ENCODE data around the gene PRR33.
A peak's percentile ranks its signal among the peaks of the same experiment; 100 is the strongest.

Gene PRR33

DNA sequence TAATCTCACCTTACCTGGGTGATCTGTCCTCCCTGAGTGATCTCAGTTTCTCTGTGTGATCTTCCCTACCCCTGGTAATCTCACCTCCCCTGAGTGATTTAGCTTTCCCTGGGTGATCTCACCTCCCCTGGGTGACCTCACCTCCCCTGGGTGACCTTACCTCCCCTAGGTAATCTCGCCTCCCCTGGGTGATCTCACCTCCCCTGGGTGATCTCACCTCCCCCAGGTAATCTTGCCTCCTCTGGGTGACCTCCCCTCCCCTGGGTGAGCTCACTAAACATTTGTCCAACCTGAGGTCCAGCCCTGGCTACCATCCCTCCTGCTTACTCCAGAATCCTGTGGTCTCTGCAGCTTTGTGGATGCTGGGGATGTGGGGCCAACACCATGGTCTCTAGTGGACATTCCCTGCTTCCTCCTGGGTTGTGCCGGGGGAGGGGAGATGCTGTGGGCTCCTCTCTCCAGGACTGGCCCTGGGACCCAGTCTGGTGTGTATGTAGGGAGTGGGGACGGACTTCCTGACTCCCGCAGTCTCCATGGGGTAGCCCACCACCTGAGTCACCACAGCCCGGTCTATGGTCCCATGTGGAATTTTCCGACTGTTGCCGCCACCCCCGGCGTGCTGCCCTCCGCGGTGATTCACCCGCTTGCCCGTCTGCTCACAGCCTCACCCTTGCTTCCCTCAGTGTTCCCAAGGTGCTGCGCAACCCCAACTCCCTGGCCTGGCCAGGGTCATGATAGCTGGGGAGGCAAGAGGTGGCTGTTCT, 28.9 kb downstream of the PRR33 start:
- no peak for DNase-seq (ENCODE audit: low spot score)

DNA sequence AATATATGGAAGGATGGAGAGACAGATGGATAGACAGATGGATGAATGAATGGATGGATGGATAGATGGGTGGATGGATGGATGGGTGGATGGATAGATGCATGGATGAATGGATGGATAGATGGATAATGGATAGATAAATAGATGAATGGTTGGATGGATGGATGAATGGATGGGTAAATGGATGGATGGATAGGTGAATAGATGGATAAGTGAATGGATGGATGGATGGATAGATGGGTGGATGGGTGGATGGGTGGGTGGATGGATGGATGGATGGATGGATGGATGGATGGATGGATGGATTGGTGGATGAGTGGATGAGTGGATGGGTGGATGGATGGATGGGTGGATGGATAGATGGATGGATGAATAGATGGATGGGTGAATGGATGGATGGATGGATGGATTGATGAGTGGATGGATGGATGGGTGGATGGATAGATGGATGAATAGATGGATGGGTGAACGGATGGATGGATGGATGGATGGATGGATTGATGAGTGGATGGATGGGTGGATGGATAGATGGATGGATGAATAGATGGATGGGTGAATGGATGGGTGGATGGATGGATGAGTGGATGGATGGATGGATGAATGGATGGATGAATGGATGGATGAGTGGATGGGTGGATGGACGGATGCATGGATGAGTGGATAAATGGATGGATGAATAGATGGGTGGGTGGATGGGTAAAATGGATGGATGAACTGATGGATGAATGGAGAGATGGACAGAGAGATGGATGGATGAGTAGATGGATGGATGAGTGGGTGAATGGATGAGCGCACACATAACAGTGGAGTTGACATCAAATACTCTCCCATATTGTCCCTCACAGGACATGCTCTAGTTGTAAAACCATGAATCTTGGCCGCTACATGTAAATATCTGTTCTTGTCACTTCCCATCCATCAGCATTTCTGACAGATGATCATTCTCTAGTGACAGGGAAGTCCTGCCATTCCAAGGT, 30.0 kb downstream of the PRR33 start:
- DNase-seq (ENCODE audit: low spot score), result no peak

DNA sequence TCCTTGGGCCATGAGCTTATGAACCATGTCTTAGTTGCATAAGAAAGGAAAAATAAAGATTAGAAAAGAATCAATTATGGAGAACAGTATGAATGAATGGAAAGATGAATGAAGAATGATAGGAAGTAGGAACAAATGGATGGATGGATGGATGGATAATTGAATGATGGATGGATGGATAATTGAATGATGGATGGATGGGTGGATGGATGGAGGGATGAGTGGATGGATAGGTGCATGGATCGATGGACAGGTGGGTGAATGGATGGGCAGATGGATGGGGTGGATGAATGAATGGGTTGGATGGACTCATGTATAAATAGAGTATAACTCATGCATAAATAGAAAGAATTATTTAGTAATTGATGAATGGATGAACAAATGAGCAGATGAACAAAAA, 31.6 kb downstream of the PRR33 start:
- DNase-seq (ENCODE audit: low spot score), result no peak

DNA sequence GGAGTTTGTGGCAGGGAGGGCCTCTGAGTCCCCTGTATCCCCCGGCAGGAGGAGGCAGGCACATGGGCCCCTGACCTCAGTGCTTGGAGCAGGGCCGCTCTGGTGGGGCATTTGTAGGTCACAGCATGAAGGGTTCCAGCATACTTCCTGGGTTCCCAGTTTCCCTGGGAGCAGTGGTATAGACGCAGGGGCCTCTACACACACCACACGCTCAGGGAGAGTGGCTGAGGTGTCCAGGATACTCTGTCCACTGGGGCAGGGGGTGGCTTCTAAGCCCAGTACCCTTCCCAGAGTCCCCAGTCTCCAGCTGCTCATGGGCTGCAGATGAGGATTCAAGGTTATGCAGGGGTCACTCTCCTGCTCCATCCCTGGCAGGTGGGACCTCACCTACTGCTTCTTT, 32.7 kb downstream of the PRR33 start:
- DNase-seq (ENCODE audit: low spot score), result no peak

DNA sequence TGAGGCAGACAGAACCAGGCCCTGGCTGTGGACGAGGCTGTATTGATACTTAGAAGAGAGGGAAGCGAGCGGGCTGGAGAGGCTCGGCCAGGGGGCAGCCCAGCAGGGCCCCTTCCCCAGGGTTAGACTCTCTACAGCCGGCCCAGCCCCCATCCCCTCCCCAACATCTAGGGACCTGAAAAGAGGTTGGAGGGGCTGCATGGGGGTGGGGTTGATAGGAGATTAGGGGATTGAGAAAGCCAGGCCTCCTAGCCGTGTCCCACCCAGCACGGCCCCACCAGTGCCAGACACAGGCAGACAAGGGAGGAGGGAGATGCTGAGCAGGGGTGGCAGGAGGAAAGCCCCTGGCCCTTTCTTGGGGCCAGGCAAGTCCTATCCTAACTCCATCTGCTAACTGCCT, 33.1 kb downstream of the PRR33 start:
- DNase-seq (ENCODE audit: low spot score), result no peak

DNA sequence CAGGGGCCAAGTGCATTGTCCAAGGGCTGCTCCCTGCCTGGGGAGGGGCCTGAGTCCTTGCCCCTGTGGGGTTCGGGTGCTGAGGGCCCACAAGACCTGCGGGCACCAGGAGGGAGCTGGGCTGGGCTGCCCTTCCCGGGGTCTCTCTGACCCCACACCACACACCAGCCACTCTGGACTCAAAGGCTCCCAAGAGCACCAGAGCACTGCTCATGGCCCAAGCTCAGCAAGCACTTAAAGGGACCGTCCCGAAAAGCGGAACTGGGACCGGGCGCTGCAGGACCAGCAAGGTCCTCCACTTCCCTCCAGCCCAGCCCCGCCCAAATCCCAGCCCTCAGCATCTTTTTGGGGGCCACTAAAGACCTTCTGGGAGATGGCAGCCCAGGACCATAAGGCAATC, 33.5 kb downstream of the PRR33 start:
- DNase-seq (ENCODE audit: low spot score), result no peak

DNA sequence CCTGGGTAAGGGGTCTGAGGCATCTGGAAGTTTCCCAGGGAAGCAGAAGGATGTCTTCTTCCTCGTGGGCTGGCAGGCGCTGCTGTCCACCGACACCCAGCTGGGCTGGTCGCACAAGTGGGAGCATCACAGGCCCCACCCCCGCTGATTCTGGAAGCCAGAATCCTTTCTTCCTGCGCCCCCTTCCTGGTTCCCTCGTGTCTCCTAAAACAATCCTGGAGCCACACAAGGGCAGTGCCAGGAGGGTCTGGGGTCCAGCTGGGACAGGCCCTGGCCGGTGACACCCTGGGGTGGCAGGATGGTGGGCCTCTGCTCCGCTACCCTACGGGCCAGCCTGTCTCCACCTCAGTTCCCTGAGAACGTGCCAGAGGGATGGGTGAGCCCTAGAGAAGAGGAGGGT, 34.6 kb downstream of the PRR33 start:
- no peak for DNase-seq (ENCODE audit: low spot score)

DNA sequence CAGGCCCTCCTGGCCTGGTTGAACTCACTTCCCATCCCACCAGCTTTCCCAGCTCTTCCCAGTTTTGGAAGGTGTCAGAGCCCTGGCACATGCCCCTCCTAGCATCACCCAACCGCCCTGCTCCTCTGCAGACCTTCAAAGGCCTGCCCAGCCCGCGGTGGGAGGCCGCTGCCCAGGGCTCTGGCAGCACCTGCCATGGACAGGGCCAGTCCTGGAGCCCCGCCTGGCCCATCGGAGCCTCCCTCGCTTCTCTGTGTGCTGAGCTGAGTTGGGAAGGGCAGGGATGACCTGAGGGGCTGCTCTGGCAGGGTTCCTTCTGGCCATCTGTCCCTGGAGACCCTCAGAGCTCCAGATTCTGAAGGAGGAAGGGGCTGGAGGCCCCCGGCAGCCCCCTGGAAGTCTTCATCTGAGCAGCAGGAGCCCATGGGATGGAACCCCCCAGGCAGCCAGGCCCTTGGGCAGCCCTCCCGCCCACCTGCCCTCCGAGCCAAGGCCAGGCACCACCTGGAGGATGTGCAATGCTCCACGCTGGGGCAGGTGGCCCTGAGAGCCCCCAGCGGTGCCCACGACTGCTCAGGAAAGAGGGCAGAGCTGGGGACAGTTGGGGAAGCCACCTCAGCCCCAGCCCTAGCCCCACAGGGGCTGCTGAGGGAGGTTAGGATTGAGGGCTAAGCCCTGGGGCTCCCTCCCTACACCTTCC, 35.2 kb downstream of the PRR33 start:
- no peak for DNase-seq (ENCODE audit: low spot score)

DNA sequence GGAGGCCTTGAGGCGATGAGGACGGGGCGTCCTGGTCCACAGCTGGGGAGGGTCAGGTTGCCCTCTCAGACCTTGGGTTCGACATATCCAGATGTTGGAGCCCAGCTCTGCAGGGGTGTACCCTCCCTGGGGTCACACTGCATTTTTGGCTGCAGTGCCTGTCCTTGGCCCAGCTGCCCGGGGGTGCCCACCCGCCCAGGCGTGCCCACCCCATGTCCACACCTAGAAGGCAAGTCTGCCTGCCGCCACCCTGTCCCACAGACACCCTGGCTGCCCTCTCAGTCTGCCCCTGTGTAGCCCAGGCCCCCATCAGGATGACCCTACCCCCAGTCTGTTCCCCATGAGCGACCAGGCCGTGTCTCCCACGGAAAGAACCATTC, 35.8 kb downstream of the PRR33 start:
- DNase-seq (ENCODE audit: low spot score), result no peak

DNA sequence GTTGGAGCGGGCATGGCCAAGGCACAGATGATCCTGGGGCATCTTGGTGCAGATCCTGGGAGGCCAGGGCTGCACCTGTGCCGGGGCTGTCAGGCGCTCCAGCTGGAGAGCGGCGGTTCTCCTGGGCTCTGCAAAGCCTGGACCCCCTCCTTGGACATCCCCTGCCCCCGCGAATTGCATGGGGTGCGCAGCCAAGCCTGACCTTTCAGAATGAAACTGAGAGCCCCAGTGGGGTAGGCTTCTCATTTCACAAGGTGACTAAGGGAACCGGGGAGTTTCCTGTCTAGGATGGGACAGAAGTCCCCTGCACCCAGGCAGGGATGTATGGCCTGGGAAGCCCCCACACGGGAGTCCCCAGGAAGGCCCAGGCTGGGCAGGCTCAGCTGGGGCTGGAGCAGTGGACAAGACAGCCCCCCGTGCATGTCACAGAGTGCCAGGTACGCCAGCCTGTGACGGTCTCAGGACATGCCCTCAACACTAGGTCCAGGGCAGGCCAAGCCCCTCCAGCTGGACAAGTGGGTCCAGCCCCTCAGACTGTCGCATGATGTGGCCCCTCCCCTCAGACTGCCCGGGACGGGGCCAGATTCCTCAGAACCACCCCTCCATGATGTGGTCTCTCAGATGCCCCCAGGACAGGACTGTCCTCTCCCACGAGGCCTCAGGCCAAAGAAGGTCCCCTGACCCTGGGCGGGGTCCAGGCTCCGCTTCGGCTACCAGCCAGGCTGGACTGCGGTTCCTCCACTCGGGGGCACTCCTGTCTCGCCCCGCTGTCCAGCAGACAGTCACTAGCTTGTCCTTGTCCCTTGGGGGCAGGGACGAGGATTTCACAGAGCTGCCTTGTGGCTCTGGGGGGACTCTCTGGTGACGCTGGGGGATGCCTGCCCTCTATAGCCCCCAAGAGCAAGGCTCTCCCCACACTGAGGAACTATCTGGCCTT, 36.5 kb downstream of the PRR33 start:
- peak; percentile 34 for DNase-seq (ENCODE audit: low spot score)

DNA sequence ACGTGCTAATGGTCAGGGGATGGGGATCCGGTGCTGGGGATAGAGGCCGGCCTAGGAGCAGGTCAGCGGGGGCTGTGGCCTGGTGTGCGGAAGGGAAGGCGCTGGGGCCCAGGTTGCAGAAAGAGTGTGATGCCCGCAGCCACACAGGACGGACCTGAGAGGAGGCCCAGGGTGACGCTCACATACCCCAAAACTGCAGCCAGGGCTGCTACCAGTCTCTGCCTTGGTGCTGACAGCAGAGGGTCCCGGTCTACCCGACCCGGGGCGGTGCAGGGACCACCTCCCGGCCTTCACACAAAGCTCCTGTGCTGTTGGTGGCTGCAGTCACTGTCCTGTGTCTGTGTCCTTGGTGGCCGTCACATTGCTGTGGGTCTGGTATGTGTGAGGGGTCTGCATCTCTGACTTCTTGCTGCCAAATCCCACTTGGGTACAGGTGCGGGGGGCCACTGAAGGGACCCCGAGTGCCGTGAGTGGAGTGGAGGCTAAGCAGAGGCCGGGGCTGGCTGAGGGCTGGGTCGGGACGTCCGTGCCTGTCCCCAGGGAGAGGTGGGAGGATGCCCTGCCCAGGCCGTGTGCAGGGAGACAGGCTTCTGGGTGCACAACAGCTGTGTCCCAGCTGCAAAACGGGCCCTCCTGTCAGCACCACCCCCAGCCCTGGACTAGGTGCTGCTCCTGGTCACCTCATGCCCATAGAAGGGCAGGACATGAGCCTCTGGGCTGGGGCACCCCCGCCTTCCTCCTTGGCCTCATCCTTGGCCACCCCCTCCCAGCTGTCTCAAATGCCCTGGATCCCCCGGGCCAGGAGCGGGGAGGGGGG, 37.4 kb downstream of the PRR33 start:
- peak; percentile 57 for DNase-seq (ENCODE audit: low spot score)

DNA sequence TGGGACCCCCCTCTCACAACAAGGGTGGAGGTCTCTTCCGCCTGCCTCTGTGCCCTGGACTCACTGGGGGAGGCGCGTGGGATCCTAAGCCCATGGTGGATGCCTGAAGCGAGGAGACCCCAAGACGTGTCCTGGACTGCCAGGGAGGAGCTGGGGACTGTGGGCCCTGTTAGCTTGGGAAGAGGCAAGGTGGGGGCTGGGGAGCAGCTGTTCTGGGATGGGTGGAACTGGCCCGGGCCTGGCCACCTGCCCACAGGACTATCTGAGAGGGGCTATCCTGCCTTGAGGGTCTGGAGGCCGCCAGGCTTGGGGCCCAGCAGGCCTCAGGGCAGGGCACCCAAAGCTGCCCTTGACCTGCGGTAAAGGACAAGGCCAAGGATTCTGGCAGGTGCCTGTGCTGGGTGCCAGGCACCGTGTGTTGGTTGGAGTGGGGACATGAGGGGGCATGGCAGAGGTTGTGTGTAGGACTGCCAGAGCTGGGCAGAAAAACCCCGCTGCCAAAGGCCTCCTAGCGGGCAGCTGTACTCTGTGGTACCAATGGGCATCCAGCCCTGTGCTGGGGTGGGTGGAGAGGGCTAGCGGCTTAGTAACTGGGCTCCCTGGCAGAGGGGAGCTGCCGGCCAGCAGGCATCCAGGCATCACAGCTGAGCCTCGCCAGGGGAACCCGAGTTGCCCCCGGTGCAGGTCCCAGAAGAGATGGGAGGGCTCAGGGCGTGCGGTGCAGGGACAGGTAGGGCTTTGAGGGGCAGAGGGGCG, 38.1 kb downstream of the PRR33 start:
- DNase-seq (ENCODE audit: low spot score), result peak; percentile 46

DNA sequence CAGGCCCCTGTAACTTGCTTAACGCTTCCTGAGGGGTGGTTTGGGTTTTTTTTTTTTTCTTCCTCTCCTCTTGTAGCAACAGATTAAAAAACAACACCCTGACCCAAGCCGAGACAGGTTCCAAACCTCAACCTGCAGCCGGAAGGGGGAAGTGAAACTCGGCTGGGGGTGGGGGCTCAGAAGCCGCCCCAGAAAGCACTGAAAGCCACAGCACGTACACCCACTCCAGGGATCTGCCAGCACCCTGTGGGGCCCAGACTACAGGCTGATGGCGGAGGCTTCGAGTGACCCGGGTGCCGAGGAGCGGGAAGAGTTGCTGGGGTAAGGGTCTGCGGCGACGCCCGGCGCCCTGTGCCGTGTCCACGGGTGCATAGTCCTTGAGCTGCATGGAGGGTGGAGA, 38.8 kb downstream of the PRR33 start, which contains the start of gene LSP1:
Gene LSP1 (plus strand): TSS at position 208 of the 400 bp plus-strand sequence. CDS start 61 bp downstream, at position 269.
- DNase-seq (ENCODE audit: low spot score), result peak; percentile 96

DNA sequence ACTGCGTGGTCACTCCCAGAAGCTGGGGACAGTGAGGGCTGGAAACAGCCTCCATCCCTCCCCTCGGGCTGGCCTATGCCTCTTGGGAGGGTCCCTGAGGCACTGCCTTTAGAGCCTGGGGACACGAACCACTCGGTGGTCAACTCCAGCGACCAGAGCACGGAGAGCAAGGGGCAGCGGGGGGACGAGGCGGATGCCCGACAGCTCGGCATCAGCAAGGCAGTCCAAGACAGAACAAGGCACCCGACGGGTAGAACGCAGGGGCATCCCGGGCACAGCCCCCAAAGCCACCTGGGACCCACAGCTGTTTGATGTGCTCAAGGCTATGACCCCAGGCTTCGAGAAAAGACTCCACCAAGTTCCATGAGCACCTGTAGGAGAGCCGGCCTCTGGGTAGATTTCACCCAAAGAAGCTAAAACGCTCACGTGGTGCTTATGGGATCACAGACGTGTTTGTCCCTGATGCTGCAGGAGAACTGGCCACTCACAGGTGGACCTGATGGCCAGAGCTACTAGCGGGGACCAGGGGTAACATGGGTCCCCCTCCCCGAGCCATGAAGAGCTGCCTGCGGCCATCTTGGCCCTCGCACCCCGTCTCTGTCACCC, 39.3 kb downstream of the PRR33 start:
- peak; percentile 69 for DNase-seq (ENCODE audit: low spot score)

DNA sequence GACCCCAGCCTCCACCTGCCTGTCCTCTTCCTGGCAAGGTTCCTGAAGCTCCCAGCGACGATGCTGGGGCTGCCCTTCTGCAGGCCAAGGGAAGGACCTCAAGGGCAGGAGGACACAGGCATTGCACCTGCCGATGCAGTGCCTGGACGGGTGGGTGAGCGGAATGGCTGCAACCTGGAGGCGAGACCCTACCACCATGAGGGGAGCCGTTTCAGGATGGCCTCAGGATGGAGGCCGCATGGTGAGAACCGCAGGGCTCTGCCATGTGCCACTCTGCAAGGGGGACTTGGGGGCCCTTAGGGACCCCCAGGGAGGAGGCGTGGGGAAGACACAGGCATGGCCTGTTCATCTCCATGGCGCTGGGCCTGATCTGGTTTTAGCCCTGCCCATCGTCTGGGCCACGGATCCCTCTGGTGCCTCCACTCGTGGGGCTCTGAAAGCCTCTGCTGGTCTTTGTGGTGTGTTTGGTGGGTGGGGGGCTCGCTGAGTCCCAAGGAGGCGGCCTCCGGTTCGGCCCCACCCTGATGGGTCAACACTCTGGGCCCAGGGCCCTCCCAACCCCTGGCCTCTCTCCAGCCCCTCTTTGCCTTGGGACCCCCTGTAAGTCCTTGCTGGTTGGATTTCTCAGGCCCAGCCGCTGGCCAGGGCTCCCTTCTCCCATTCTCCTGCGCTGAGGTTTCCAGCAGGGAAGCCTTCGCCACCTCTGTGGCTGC, 40.1 kb downstream of the PRR33 start:
- DNase-seq (ENCODE audit: low spot score), result no peak

DNA sequence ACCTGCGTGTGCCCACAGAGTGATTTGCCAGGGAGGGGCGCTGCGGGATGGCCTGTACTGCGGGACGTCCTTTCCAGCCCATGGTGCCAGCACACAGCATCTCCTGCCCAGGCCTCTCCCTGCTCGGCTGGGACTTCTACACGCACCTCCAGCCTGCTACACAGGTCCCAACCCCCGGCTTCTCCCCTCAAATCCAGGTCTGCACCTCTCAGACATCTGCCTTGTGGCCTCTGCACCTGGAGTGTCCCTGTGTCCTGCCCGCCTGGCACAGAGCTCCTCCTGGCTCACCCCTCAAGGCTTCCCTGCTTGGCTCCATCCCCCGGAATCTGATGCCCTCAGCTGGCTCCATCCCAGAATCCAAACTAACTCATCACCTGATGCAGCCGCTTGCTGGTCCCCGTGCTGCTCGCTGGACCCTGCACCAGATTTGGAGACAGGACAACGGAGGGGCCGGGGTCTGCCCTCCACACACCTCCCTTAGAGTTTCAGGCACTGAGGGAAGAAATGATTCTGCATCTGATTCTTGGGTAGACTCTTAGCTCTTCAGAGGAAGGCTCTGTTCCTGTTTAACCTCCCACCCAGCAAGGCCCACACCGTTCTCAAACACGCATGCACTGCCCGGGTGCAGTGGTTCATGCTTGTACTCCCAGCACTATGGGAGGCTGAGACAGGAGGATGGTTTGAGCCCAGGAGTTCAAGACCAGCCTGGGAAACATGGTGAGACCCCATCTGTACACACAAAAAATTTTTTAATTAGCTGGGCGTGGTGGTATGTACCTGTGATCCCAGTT, 42.9 kb downstream of the PRR33 start:
- no peak for DNase-seq (ENCODE audit: low spot score)

DNA sequence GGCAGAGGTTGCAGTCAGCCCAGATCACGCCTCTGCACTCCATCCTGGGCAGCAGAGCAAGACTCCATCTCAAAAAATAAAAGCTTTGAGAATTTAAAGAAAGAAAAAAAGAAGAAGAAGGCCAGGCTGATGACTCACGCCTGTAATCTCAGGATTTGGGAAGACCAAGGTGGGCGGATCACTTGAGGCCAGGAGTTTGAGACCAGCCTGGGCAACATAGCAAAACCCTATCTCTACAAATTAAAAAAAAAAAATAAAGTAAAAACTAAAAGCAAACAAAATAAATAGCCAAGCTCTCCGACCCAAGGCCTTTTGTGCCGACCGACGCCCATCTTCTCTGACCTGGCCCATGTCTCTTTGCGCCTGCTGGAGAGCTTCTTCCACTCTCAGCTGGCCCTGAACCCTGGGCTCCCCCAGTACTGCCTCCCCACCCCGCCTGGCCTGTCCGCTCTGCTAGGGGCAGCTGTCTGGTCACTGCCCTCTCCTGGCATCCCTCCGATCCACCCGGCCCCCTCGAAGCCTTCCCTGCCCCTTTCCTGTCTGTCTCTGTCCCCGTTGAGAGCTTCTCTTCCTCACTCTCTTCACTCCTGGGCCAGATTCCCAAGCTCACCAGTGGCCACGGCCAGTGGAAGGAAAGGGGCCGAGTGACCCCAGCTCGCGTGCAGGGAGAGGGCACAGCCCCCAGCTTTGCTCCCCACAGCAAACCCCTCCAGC, 43.6 kb downstream of the PRR33 start:
- DNase-seq (ENCODE audit: low spot score), result no peak

All from NAMALWA (cell line).